ENCODE results near the gene SMIM36.

- TF ChIP-seq CTCF (conservative IDR thresholded peaks at IDR 0.05) (no peak), ZFX (IDR thresholded peaks at IDR 0.05) (no peak)
These were observed 67.3 kb downstream of the SMIM36 start for GRCh38 chr17:55443904-55444303.

Data from C4-2B (cell line).